GM12865 (cell line): ENCODE measurements around the gene MEIS2.

Experiments
- DNase-seq: peaks from one replicate; pipeline ENCODE4 v3.0.0; 2010; ENCODE audit warnings: low read depth
- H3K4me3 ChIP-seq: 2 replicates; pipeline ENCODE4 v1.5.1; 2011; ENCODE audit warnings: mild to moderate bottlenecking, low read depth, low read length, control low read depth
- CTCF ChIP-seq: IDR thresholded peaks from 2 replicates; pipeline ENCODE4 v1.5.1; 2011; ENCODE audit warnings: low read length, control low read depth, low read depth, inconsistent platforms; ENCODE audit not compliant: insufficient read depth; ENCODE audit errors: missing control alignments

MEIS2 gene

GRCh38 chr15:36901012-36901411, 199.3 kb downstream of the MEIS2 start:
- no peak overlapping the region for H3K4me3 ChIP-seq
- no peak for TF ChIP-seq CTCF
- DNase-seq = no peak

DNA sequence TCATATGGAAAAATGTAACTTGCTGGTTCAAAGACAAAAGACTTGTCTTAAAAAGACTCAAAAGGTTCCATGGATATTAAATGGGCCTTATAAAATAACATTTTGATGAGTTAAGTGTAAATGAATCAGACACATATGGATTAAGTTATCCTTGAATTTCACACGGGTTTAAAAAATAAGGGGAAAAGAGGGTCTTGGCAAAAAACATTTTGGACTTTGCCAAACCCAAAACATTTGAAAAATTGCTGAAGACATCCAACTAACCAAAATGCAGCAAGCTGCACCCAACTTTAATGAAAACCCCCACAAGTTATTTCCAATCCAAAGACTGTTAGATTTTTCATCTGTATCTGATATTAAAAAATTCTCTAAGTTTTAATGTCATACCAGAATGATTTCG, 200.7 kb downstream of the MEIS2 start:
- TF ChIP-seq CTCF = no peak
- no peak overlapping the region for H3K4me3 ChIP-seq
- DNase-seq = no peak

DNA sequence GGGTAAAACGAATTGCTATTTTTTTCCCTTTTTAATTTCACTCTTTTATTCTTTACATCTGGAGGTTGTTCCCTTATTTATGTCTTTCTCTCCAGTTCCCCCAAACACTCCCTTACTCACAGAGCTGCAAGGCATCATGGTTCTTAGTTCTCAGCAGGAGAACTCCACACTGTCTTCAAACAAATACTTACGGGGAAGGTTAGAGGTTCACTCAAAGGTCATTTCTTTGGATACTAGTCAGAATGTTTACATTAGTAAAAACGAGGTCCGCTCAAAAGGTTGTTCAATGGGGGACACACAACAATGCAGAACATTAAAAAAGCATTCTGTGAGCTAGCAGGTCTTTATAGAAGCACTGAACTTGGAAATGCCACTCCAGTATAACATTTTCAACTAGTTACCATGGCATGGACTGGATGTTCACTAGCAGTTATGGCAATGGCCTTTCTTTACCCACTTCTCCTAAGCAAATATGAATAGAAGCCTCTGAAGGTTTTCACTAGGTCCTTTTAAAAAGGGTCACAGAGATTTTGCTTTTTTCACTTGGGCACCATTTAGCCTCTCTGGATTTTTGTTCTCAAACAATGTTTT, 201.7 kb downstream of the MEIS2 start:
- DNase-seq = no peak
- TF ChIP-seq CTCF = no peak
- no peak overlapping the region for H3K4me3 ChIP-seq

GRCh38 chr15:36897834-36898233, 202.5 kb downstream of the MEIS2 start:
- H3K4me3 ChIP-seq = no peak overlapping the region
- TF ChIP-seq CTCF = no peak
- DNase-seq = no peak

- TF ChIP-seq CTCF = no peak
- no peak overlapping the region for H3K4me3 ChIP-seq
- no peak for DNase-seq
Measured at GRCh38 chr15:36896949-36897348, 203.4 kb downstream of the MEIS2 start.

DNA sequence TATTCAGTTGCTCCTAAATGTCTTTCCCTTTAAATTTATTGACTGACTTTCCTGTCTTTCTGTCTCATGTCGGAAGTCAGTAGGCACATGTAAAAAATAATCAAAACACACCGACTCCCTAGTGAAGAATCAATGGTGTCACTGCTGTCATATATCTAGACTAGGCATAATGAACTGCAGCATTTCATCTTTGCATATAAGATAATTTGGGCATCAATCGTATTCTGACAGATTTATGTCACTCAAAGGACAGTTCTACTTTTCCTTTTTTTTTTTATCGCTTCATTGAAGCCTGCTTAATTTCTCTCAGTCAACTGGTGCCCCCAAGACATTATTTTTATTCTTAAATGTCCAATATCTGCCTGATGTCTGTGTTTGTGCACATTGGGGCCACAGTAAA, 206.3 kb downstream of the MEIS2 start:
- no peak for TF ChIP-seq CTCF
- H3K4me3 ChIP-seq = no peak overlapping the region
- DNase-seq = no peak

DNA sequence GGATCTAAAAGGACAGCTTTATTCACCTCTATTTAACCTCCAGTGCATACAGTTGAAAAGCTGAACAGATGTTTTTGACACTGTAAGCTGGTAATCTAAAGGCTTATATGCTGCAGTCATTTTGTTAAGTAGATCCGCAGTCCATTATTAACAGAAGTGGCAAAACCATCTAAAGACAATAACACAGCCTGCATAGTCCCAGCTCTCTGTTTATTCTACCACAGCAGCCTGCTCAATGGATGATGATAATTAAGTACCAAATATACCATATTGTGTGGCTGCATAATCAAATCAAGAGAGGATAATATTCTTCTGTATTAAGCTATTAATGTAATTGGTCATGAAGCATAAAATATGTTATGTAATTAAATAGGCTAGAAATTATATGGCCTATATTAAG, 207.1 kb downstream of the MEIS2 start:
- DNase-seq = no peak
- no peak for TF ChIP-seq CTCF
- H3K4me3 ChIP-seq = no peak overlapping the region
